H9 (cell line): Measurements from ENCODE around the gene CCDC102B. TPM values are rescaled to one million over a fixed set of nuclear protein-coding genes. Genes with fewer than 3 reads are reported as not detected.

Experiments
- DNase-seq: peaks from one replicate; pipeline ENCODE4 v3.0.0-alpha.2; 2017
- H2AFZ ChIP-seq: one replicate; pipeline ENCODE4 v1.6.1; 2013; ENCODE audit warnings: mild to moderate bottlenecking, low read length, control low read depth, moderate library complexity
- H2AK5ac ChIP-seq: 2 replicates; pipeline ENCODE4 v1.6.1; 2013; ENCODE audit warnings: low read length, control low read depth, mixed read lengths; ENCODE audit not compliant: insufficient read length
- H2BK120ac ChIP-seq: one replicate; pipeline ENCODE4 v1.6.1; 2013; ENCODE audit warnings: low read depth, mild to moderate bottlenecking, low read length, control low read depth, inconsistent platforms; ENCODE audit not compliant: poor library complexity, severe bottlenecking
- H2BK12ac ChIP-seq: 2 replicates; pipeline ENCODE4 v1.6.1; 2013; ENCODE audit warnings: low read length, control low read depth, mixed read lengths, low read depth; ENCODE audit not compliant: insufficient read length
- H2BK15ac ChIP-seq: 2 replicates; pipeline ENCODE4 v1.6.1; 2013; ENCODE audit warnings: low read depth, low read length, control low read depth
- H2BK20ac ChIP-seq: one replicate; pipeline ENCODE4 v1.6.1; 2013; ENCODE audit warnings: low read depth, mild to moderate bottlenecking, low read length, control low read depth, inconsistent platforms; ENCODE audit not compliant: poor library complexity, severe bottlenecking
- H2BK5ac ChIP-seq: 2 replicates; pipeline ENCODE4 v1.6.1; 2013; ENCODE audit warnings: low read length, control low read depth, mixed read lengths; ENCODE audit not compliant: insufficient read length
- H3K14ac ChIP-seq: 2 replicates; pipeline ENCODE4 v1.6.1; 2013; ENCODE audit warnings: low read length, control low read depth; ENCODE audit not compliant: insufficient read depth
- H3K18ac ChIP-seq: 2 replicates; pipeline ENCODE4 v1.6.1; 2013; ENCODE audit warnings: low read depth, mild to moderate bottlenecking, mixed read lengths, low read length, control low read depth; ENCODE audit not compliant: insufficient read length
- H3K23ac ChIP-seq: 2 replicates; pipeline ENCODE4 v1.6.1; 2013; ENCODE audit warnings: low read length, control low read depth, mixed read lengths, low read depth; ENCODE audit not compliant: insufficient read length
- H3K23me2 ChIP-seq: 2 replicates; pipeline ENCODE4 v1.6.1; 2013; ENCODE audit warnings: low read depth, mild to moderate bottlenecking, mixed read lengths, low read length, control low read depth; ENCODE audit not compliant: insufficient read length, poor library complexity, severe bottlenecking
- H3K27ac ChIP-seq: 2 replicates; pipeline ENCODE4 v1.5.1; 2013; ENCODE audit warnings: low read length, control low read depth, mixed read lengths, low read depth; ENCODE audit not compliant: insufficient read length
- H3K27me3 ChIP-seq: 2 replicates; pipeline ENCODE4 v1.6.1; 2013; ENCODE audit warnings: low read length, control low read depth, inconsistent platforms; ENCODE audit not compliant: insufficient read depth
- H3K4ac ChIP-seq: 2 replicates; pipeline ENCODE4 v1.6.1; 2013; ENCODE audit warnings: low read depth, mild to moderate bottlenecking, control low read depth, inconsistent platforms, low read length, moderate library complexity
- H3K4me1 ChIP-seq: 2 replicates; pipeline ENCODE4 v1.6.1; 2013; ENCODE audit warnings: low read length, control low read depth, inconsistent platforms; ENCODE audit not compliant: insufficient read depth
- H3K4me2 ChIP-seq: 2 replicates; pipeline ENCODE4 v1.6.1; 2013; ENCODE audit warnings: low read length, control low read depth, mixed read lengths; ENCODE audit not compliant: insufficient read length, insufficient read depth
- H3K56ac ChIP-seq: 2 replicates; pipeline ENCODE4 v1.6.1; 2013; ENCODE audit warnings: low read depth, mild to moderate bottlenecking, mixed read lengths, low read length, control low read depth; ENCODE audit not compliant: insufficient read length
- H3K79me1 ChIP-seq: 2 replicates; pipeline ENCODE4 v1.6.1; 2013; ENCODE audit warnings: low read depth, mild to moderate bottlenecking, moderate library complexity, low read length, control low read depth, inconsistent platforms; ENCODE audit not compliant: insufficient read depth, poor library complexity, severe bottlenecking
- H3K79me2 ChIP-seq: 2 replicates; pipeline ENCODE4 v1.6.1; 2013; ENCODE audit warnings: low read length, control low read depth, inconsistent platforms; ENCODE audit not compliant: insufficient read depth
- H3K9ac ChIP-seq: 2 replicates; pipeline ENCODE4 v1.6.1; 2013; ENCODE audit warnings: low read length, control low read depth, mixed read lengths; ENCODE audit not compliant: insufficient read length; ENCODE audit errors: extremely low read depth
- H3K9me3 ChIP-seq: one replicate; pipeline ENCODE4 v1.6.1; 2013; ENCODE audit warnings: low read depth, low read length, inconsistent platforms; ENCODE audit not compliant: control insufficient read depth
- H3T11ph ChIP-seq: one replicate; pipeline ENCODE4 v1.6.1; 2013; ENCODE audit warnings: mild to moderate bottlenecking, low read length, control low read depth, inconsistent platforms
- H4K20me1 ChIP-seq: one replicate; pipeline ENCODE4 v1.6.1; 2013; ENCODE audit not compliant: control insufficient read depth, insufficient read length, insufficient read depth
- H4K5ac ChIP-seq: 2 replicates; pipeline ENCODE4 v1.6.1; 2013; ENCODE audit warnings: low read depth, mild to moderate bottlenecking, mixed read lengths, low read length, control low read depth; ENCODE audit not compliant: insufficient read length
- H4K8ac ChIP-seq: replicated peaks from 2 replicates; pipeline ENCODE4 v1.6.1; 2013; ENCODE audit warnings: low read length, control low read depth, mixed read lengths, low read depth; ENCODE audit not compliant: insufficient read length
- H4K91ac ChIP-seq: 2 replicates; pipeline ENCODE4 v1.6.1; 2013; ENCODE audit warnings: low read depth, mild to moderate bottlenecking, moderate library complexity, mixed read lengths, low read length, control low read depth; ENCODE audit not compliant: insufficient read length
- H3K27ac Mint-ChIP-seq, 3 experiments: 2 replicates in 2 of 3; 3 replicates in 1 of 3; pipeline ENCODE4 v1.8.0; 2020 to 2021; ENCODE audit warnings: mixed read lengths in 3 of 3, mild to moderate bottlenecking in 1 of 3, moderate library complexity in 1 of 3
- H3K27me3 Mint-ChIP-seq: 2 replicates; pipeline ENCODE4 v1.8.0; 2021; ENCODE audit warnings: low read depth, mild to moderate bottlenecking, moderate library complexity, mixed read lengths
- H3K36me3 Mint-ChIP-seq, 3 experiments: 2 replicates in 2 of 3; 3 replicates in 1 of 3; pipeline ENCODE4 v1.8.0; 2020 to 2021; ENCODE audit warnings: low read depth in 3 of 3, mixed read lengths in 3 of 3; ENCODE audit not compliant: insufficient read depth in 1 of 3
- H3K4me1 Mint-ChIP-seq, 2 experiments: 2 replicates each; pipeline ENCODE4 v1.8.0; 2020; ENCODE audit warnings: mixed read lengths in 2 of 2
- H3K4me3 Mint-ChIP-seq, 2 experiments: 2 replicates in 1 of 2; 3 replicates in 1 of 2; pipeline ENCODE4 v1.8.0; 2020 to 2021; ENCODE audit warnings: mild to moderate bottlenecking in 2 of 2, mixed read lengths in 2 of 2, moderate library complexity in 1 of 2
- H3K9me3 Mint-ChIP-seq, 2 experiments: 2 replicates in 1 of 2; 3 replicates in 1 of 2; pipeline ENCODE4 v1.8.0; 2020; ENCODE audit warnings: mild to moderate bottlenecking in 2 of 2, mixed read lengths in 2 of 2, moderate library complexity in 1 of 2
- CTCF ChIP-seq: fragments of 200-600 bp; sonication (generic); conservative IDR thresholded peaks from 3 replicates; pipeline ENCODE4 v1.8.0; 2021; ENCODE audit warnings: antibody characterized with exemption, mild to moderate bottlenecking
- total RNA-seq: library from RNA; stranded (reverse); gene quantifications from 2 replicates; pipeline ENCODE4 v1.2.1, GENCODE V29; 2021

The CCDC102B gene
- total RNA-seq, 1 experiment from 2014 or later = 1.2 TPM

- H3K9me3 ChIP-seq = no peaks in the 10 kb centered on the region
- no peak overlapping the region for H3K4ac ChIP-seq
- no peaks in the 10 kb centered on the region for H3K27me3 ChIP-seq
- no peak overlapping the region for H3K14ac ChIP-seq
- no peak overlapping the region for H3K23ac ChIP-seq
- H2BK12ac ChIP-seq = no peak overlapping the region
- H3K79me1 ChIP-seq = no peaks in the 10 kb centered on the region
- H3K4me2 ChIP-seq = no peak overlapping the region
- H4K8ac ChIP-seq = no peak overlapping the region
- H2BK5ac ChIP-seq = no peak overlapping the region
- H3K79me2 ChIP-seq = no peaks in the 10 kb centered on the region; the same call in 1 of the 2 replicates
- H2BK120ac ChIP-seq = no peak overlapping the region
- H3K9ac ChIP-seq = no peak overlapping the region
- no peaks in the 10 kb centered on the region for H3K23me2 ChIP-seq
- no peak overlapping the region for H2AFZ ChIP-seq
- H2BK15ac ChIP-seq = no peak overlapping the region
- H3K4me1 ChIP-seq = no peaks in the 10 kb centered on the region
- no peak overlapping the region for H4K91ac ChIP-seq
- Mint-ChIP-seq H3K27ac (no peak overlapping the region), H3K4me3 (no peak overlapping the region), H3K36me3 (no peaks in the 10 kb centered on the region; a peak in 2 of 7 replicates), H3K4me1 (no peaks in the 10 kb centered on the region), H3K9me3 (peaks cover 0 to 6% of the 10 kb centered on the region in 2 experiments; a peak in 2 of 5 replicates), H3K27me3 (no peaks in the 10 kb centered on the region)
- H4K20me1 ChIP-seq = no peaks in the 10 kb centered on the region
- H3T11ph ChIP-seq = no peak overlapping the region
- no peak for DNase-seq
- H4K5ac ChIP-seq = no peak overlapping the region
- no peak overlapping the region for H2AK5ac ChIP-seq
- no peak for TF ChIP-seq CTCF
- H3K56ac ChIP-seq = no peak overlapping the region
- no peak overlapping the region for H3K18ac ChIP-seq
- H3K27ac ChIP-seq = no peak overlapping the region
- H2BK20ac ChIP-seq = no peak overlapping the region
Observed at GRCh38 chr18:68983126-68983525, 185.2 kb downstream of the CCDC102B start.
